Progenitor cell of endocrine pancreas (in vitro differentiated cells): Measurements from ENCODE around the gene CHD5. TPM values are rescaled to one million over a fixed set of nuclear protein-coding genes. Genes with fewer than 3 reads are reported as not detected.

ENCODE experiments used
- DNase-seq: peaks from one replicate; pipeline ENCODE4 v3.0.0; 2021; ENCODE audit warnings: low spot score; ENCODE audit not compliant: unreplicated experiment
- H3K27ac Mint-ChIP-seq: 2 replicates; pipeline ENCODE4 v1.8.0; 2021; ENCODE audit warnings: mild to moderate bottlenecking, moderate library complexity, mixed read lengths
- H3K27me3 Mint-ChIP-seq: 2 replicates; pipeline ENCODE4 v1.8.0; 2021; ENCODE audit warnings: mixed read lengths
- H3K36me3 Mint-ChIP-seq: 2 replicates; pipeline ENCODE4 v1.8.0; 2022; ENCODE audit warnings: mixed read lengths; ENCODE audit not compliant: insufficient read depth
- H3K4me1 Mint-ChIP-seq: 2 replicates; pipeline ENCODE4 v1.8.0; 2021; ENCODE audit warnings: low read depth, mixed read lengths
- H3K4me3 Mint-ChIP-seq: 2 replicates; pipeline ENCODE4 v1.8.0; 2021; ENCODE audit warnings: low read depth, mild to moderate bottlenecking, moderate library complexity, mixed read lengths
- H3K9me3 Mint-ChIP-seq: 2 replicates; pipeline ENCODE4 v1.8.0; 2021; ENCODE audit warnings: low read depth, mixed read lengths
- CTCF ChIP-seq: fragments of 200-600 bp; sonication (generic); IDR thresholded peaks from one replicate; pipeline ENCODE4 v1.5.0; 2021; ENCODE audit warnings: antibody characterized with exemption, mild to moderate bottlenecking; ENCODE audit not compliant: unreplicated experiment
- total RNA-seq: library from RNA; stranded (reverse); gene quantifications from 2 replicates; pipeline ENCODE4 v1.2.1, GENCODE V29; 2021

CHD5 gene
- total RNA-seq, 1 donor from 2014 or later = 0.77 TPM

GRCh38 chr1:6126028-6126427 lies 54.1 kb downstream of the CHD5 start:
- Mint-ChIP-seq H3K9me3 (no peaks in the 10 kb centered on the region), H3K4me1 (no peaks in the 10 kb centered on the region), H3K27ac (no peak overlapping the region), H3K4me3 (no peak overlapping the region), H3K27me3 (peaks cover 13% of the 10 kb centered on the region), H3K36me3 (no peaks in the 10 kb centered on the region)
- no peak for TF ChIP-seq CTCF
- DNase-seq = no peak

GRCh38 chr1:6125366-6125765 lies 54.8 kb downstream of the CHD5 start:
- no peak for TF ChIP-seq CTCF
- Mint-ChIP-seq H3K27ac (no peak overlapping the region), H3K4me3 (no peak overlapping the region), H3K4me1 (no peaks in the 10 kb centered on the region), H3K9me3 (no peaks in the 10 kb centered on the region), H3K36me3 (no peaks in the 10 kb centered on the region), H3K27me3 (peaks cover 13% of the 10 kb centered on the region)
- DNase-seq = no peak

- no peaks in the 10 kb centered on the region for H3K9me3 Mint-ChIP-seq
- H3K27me3 Mint-ChIP-seq = peaks cover 13% of the 10 kb centered on the region
- no peak overlapping the region for H3K4me3 Mint-ChIP-seq
- no peaks in the 10 kb centered on the region for H3K4me1 Mint-ChIP-seq
- no peak for TF ChIP-seq CTCF
- DNase-seq = no peak
- no peak overlapping the region for H3K27ac Mint-ChIP-seq
- H3K36me3 Mint-ChIP-seq = no peaks in the 10 kb centered on the region
Measured at GRCh38 chr1:6124746-6125365, 55.3 kb downstream of the CHD5 start.

GRCh38 chr1:6124341-6124740 lies 55.8 kb downstream of the CHD5 start:
- no peak overlapping the region for H3K4me3 Mint-ChIP-seq
- no peak for DNase-seq
- H3K27me3 Mint-ChIP-seq = peaks cover 13% of the 10 kb centered on the region
- H3K36me3 Mint-ChIP-seq = no peaks in the 10 kb centered on the region
- H3K27ac Mint-ChIP-seq = no peak overlapping the region
- H3K4me1 Mint-ChIP-seq = no peaks in the 10 kb centered on the region
- TF ChIP-seq CTCF = no peak
- H3K9me3 Mint-ChIP-seq = no peaks in the 10 kb centered on the region

- Mint-ChIP-seq H3K4me1 (no peaks in the 10 kb centered on the region), H3K9me3 (no peaks in the 10 kb centered on the region), H3K27me3 (peaks cover 10% of the 10 kb centered on the region), H3K27ac (no peak overlapping the region), H3K4me3 (no peak overlapping the region), H3K36me3 (no peaks in the 10 kb centered on the region)
- DNase-seq = no peak
- no peak for TF ChIP-seq CTCF
Measured at GRCh38 chr1:6123816-6124215, 56.3 kb downstream of the CHD5 start.
